ENCODE results near the gene BOK.

DNA sequence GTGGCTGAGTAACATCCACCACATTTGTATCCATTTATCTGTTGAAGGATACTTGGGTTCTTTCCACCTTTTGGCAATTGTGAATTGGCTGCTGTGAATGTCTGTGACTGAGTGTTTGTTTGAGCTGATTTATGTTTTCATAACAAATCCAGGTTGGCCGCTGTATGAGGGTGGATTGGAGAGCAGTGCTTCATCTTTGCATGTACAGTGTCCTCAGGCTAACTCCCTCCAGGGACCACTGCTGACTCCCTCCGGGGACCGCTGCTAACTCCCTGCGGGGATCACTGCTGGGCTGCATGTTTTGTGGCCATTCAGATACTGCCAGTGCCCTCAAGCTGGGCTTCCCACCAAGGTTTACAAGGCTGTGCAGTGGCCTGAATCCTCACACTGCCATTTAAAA is 10.2 kb downstream of the BOK start:
- TF ChIP-seq EZH2 (IDR thresholded peaks at IDR 0.05) (no peak), SIN3A (IDR thresholded peaks at IDR 0.05; ENCODE audit: low read depth) (no peak), POLR2AphosphoS5 (IDR thresholded peaks at IDR 0.05; ENCODE audit: low read depth, low read length) (no peak), ELF1 (IDR thresholded peaks at IDR 0.05; ENCODE audit: borderline replicate concordance, low read depth) (no peak)
- TF ChIP-seq, protein P1, sequence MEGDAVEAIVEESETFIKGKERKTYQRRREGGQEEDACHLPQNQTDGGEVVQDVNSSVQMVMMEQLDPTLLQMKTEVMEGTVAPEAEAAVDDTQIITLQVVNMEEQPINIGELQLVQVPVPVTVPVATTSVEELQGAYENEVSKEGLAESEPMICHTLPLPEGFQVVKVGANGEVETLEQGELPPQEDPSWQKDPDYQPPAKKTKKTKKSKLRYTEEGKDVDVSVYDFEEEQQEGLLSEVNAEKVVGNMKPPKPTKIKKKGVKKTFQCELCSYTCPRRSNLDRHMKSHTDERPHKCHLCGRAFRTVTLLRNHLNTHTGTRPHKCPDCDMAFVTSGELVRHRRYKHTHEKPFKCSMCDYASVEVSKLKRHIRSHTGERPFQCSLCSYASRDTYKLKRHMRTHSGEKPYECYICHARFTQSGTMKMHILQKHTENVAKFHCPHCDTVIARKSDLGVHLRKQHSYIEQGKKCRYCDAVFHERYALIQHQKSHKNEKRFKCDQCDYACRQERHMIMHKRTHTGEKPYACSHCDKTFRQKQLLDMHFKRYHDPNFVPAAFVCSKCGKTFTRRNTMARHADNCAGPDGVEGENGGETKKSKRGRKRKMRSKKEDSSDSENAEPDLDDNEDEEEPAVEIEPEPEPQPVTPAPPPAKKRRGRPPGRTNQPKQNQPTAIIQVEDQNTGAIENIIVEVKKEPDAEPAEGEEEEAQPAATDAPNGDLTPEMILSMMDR (IDR thresholded peaks at IDR 0.05 in 2 of 3, conservative IDR thresholded peaks at IDR 0.05 in 1 of 3; ENCODE audit: borderline replicate concordance in 1 of 3, insufficient read depth in 1 of 3, low read depth in 2 of 3, low read length in 2 of 3), result no peak
- TF ChIP-seq, protein P2, sequence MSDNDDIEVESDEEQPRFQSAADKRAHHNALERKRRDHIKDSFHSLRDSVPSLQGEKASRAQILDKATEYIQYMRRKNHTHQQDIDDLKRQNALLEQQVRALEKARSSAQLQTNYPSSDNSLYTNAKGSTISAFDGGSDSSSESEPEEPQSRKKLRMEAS (IDR thresholded peaks at IDR 0.05), result no peak

Measured in HCT116 (cell line).